ENCODE data around the gene SAMD15.
"Not testable (repeated sequence)": the region's sequence is repeated elsewhere in the genome, so short reads cannot be mapped to it uniquely, and the experiment has no call there.

The SAMD15 gene

DNA sequence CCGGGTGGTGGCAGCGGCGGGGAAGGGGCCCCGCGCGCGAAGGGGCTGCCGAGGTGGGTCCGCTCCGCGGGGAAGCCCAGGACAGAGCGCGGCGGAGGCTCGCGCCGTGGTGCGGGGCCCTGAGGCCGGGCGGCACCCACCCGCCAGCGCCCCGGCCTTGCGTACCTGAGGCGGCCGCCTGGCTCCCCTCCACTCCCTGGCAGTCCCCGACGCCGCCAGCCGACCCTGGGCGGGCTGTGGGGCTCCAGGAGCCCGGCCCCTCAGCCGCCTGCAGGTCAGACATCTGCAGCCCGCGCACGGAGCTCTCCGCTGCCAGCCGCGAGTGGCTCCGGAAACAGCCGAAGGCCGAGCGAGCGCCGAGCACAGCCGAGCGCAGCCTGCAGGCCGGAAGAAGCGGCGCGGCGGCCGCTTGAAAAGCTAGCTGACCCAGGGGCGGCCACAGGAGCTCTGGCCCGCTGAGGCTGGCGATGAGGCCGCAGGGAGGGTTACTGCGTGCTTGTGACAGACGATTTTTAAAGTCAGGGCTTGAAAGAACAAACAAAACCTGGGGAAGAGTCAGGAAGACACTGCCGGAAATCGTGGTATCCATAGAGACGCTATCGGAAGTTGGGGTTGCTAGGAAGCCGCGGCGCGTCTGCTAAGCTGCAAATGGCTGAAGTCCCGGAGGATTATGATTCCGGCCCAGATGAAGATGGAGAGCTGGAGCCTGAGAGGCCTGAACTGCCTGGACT, at the start of gene SAMD15, which contains the start of gene TMED8:
TSS of gene SAMD15 (plus strand) at position 609 of the 731 bp plus-strand sequence. CDS start at position 649, 40 bp downstream.
TSS of gene TMED8 (minus strand) at position 324 of the 731 bp plus-strand sequence. CDS start at position 283, 41 bp downstream.
- DNase-seq (ENCODE audit: low read depth, low spot score): peak; percentile 95

DNA sequence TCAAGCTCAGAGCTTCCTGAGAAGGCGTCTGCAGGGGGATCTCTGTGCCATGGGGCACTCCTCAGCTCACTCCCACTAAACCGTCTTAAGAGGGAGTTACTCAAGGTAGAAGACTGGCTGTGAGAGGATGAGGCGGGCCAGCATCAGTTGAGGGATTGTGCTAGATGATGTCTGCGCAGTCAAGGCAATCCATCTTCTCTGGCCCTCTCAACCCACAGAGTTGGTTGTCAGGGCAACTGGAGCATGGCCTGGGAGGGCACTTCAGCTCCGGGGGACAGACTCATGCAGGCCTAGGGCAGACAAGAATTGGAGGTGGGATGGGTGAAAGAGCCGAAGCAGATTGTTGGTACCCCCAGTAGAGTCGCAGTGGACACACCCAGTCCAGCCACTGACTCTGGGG, 47.3 kb upstream of the SAMD15 start:
- DNase-seq (ENCODE audit: low read depth, low spot score): no peak

DNA sequence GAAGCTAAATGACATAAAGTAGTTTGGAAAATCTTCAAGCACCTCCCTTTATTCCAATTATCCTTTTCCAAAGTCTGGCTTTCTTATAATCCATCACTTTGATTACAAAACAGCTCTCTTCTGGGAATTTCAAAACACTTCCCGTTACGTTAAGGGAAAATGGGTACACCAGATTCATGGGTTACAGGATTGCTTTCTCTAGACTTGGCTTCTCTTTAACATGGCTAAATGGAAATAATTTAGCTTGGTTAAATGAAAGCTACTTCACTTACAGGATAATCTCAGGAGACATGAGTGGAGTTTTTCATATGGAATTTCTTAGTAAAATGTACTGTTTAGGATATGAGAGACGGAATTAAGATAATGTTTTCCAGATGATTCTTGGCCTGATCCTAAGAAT, 41.6 kb upstream of the SAMD15 start:
- no peak for DNase-seq (ENCODE audit: low read depth, low spot score)

DNA sequence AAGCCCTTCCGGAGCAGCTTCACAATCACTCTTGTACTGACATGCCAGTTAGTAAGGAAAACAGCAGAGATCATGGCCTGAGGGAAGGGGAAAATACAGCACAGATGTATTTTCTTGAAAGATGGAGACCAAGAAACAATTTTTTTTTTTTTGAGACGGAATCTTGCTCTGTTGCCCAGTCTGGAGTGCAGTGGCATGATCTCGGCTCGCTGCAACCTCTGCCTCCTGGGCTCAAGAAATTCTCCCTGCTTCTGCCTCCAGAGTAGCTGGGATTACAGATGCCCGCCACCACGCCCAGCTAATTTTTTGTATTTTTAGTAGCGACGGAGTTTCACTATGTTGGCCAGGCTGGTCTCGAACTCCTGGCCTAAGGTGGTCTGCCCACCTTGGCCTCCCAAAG, 39.9 kb upstream of the SAMD15 start:
- DNase-seq (ENCODE audit: low read depth, low spot score): not testable (repeated sequence)

DNA sequence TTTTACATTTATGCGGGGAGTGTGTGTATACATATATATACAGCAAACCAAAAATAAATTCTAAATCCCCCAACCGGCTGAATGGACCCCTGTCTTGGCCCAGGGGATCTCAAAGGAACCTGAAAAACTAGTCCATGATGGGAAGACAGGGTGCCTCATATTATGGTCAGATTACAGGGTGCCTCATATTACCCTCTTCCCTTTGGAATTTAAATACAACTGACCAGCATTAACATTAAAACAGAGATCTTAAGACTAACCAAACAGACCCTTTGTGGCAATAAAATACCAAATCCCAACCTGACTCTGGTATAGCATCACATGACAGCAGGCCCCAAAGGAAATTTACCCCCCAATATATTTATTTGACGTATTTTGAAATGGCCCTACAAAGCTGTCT, 39.3 kb upstream of the SAMD15 start:
- DNase-seq (ENCODE audit: low read depth, low spot score): no peak

DNA sequence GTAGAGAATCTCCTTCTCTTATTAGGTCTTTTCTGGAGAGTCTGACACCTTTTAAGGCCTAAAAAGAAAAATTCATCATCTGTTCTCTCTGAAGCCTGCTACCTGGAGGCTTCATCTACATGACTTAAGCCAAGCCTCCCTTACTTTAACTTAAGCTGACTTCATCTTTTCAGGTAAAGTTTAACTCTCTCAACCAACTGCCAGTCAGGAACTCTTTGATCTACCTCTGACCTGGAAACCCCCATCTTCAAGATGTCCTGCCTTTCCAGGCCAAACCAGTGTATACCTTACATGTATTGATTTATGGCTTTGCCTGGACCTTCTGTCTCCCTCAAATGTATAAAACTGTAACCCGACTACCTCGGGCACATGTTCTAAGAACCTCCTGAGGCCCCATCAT, 38.9 kb upstream of the SAMD15 start:
- no peak for DNase-seq (ENCODE audit: low read depth, low spot score)

DNA sequence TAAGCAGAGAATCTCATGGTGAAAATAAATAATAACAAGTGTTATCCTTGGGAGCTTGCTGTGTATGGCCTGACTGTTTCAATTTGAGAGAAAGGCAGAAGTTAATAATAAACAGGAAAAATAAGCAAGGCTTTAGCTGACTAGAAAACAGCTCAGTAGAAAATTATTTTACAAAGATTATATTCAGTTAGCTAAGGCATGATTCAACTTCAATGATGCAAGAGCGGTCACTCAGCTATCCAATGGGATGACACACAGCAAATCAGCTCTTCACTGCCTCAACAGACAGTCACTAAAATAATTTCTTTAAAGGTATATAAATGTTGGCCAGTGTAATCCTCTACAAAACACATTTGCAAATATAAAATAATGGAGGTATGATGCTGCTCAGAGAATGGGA, 37.8 kb upstream of the SAMD15 start:
- no peak for DNase-seq (ENCODE audit: low read depth, low spot score)

DNA sequence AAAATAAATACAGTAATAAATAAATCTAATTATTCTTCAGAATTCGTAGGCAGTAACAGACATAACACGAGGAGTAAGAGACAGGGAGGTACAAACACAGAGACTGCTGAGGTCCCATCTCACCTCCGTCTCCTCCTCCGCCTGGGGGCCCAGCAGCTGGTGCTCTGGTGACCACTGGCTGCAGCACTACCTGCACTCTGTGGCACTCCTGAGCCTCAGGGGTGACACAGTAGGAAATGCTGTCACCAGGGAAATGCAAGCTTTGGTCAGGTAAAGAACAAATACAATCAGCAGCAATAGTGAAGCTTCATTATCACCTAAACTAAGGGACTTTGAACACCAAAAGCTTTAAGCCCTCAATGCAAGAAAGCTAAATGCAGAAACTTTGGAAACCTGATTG, 36.8 kb upstream of the SAMD15 start:
- DNase-seq (ENCODE audit: low read depth, low spot score): no peak

DNA sequence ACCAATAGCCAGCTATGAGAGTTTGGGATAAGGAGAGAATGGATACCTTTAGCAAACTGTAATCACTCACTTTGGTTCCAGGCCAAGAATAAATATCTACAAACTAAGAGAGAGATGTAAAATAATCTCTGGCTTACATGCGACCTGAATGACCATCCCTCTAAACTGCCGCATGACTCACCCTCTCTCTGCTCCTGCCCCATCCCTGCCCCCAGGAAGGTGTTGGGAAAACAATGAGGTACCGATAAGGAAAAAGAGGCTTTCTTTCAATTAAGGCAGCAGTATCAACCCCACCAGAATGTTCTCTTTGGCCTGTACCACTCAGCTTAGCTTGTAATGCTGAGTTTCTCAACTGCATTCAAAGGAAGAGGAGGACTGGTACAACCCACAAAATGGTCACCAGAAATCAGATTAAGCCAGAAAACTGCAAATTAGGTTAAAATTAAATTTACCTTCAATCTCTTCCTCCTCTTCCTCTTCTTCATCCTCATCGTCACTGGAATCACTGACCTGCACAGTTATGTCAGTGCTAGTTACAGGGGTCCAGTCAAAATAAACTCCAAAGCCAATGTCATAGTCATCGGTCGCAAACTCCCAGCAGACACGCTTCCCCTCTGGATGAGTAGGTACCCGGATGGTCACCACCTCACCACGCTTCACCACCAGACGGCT, 34.3 kb upstream of the SAMD15 start:
- no peak for DNase-seq (ENCODE audit: low read depth, low spot score)

DNA sequence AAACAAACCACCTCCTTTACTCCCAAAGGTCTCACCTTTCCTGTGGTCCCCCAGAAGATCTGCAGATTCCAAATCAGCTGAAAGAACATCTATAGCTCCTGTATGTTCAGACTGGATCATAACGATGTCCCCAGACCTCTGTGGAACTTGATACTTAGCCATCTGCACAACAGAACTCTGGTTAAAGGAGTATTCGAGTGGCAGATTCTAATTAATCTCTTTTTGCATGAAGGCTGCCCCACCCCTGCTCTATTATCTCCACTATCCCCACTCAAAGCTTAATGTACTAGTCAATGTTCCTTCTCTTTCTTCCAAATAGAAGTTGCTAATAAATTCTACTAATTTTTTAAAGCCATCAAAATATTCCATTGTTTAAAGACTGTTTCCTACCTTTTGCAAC, 33.5 kb upstream of the SAMD15 start:
- DNase-seq (ENCODE audit: low read depth, low spot score): no peak

DNA sequence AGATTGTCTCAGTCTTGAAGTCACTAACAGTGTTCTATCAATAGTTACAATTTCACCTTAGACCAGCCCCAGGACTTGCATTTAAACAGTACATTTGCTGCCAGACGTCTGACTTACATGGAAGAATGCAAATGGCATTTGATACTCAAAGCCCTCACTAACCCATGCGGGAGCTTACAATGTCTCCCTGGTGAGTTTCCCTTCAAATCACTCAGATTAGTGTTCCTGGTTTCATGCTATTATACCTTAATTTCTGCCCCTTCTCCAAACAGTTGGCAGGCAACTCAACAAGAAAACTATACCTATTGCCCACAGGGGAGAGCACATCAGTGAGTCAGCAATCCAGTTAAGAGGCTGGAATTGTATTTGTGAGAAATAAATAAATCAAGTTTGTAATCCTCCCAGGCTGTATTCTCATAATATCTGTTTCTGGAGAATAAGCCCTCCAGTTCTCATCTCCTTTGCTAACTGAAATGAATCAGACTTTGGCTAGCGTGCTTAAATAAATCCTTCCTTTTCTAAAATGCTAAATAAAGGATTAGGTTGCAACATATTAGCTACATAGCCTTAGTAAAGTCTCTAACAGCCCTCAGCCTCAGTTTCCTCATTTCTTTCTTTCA, 32.7 kb upstream of the SAMD15 start:
- peak; percentile 38 for DNase-seq (ENCODE audit: low read depth, low spot score)

DNA sequence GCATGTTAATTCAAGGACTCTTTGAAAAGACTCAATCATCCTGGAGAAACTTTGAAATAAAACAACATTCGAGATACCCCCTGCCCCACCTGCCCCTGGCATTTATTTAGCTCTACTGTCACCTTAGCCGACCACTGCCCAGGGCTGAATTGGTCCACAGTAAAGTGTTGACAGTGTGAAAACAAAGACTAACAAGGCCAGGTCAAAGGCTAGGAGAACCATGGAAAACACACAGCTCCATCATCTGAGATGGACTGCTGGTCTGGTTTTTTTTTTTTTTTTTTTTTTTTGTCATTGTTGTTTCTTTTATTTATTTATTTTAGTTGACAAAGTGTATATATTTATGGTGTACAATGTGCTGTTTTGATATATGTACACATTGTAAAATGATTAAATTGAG, 30.7 kb upstream of the SAMD15 start:
- DNase-seq (ENCODE audit: low read depth, low spot score): no peak

DNA sequence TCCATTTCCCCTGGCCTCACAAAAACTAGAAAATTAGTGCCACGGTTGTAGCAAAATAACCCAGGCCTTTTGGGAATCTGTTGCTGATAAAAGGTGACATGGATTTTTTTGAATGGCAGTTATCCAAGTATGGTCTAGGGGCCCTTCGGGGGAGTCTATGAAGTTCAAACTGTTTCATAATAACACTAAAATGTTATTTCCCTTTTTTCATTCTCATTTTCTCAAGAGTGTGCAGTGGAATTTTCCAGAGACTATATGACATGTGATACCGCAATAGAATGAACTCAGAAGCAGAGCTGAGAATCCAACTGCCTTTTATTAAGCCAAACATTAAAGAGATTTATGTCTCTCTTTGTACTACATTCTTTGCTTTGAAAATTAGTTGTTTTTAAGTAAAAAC, 29.4 kb upstream of the SAMD15 start:
- DNase-seq (ENCODE audit: low read depth, low spot score): no peak

DNA sequence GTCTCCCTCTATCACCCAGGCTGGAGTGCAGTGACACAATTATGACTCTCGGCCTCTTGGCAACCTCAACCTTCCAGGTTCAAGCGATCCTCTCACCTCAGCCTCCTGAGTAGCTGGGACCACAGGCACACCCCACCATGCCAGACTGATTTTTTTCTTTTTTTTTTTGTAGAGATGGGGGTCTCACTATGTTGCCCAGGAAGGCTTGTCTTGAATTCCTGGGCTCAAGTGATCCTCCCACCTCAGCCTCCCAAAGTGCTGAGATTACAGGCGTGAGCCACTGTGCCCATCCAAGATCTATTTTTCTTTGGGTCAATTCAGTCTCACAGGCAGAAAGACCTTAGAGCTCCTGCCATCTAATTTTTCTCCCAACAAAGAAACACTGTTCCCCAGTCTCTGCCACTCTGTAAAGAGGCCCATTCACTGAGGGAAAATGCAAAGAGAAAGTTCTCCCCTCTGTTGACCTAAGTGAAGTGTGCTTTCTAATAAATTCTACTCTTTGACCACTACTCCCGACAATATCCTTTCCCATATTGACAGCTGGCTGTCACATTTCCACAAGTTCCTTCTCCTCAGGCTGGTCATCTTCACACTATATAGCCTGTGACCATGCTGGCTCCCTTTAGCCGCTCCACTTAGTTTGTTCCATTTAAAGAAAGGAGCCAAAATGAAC, 23.6 kb upstream of the SAMD15 start:
- DNase-seq (ENCODE audit: low read depth, low spot score): no peak

DNA sequence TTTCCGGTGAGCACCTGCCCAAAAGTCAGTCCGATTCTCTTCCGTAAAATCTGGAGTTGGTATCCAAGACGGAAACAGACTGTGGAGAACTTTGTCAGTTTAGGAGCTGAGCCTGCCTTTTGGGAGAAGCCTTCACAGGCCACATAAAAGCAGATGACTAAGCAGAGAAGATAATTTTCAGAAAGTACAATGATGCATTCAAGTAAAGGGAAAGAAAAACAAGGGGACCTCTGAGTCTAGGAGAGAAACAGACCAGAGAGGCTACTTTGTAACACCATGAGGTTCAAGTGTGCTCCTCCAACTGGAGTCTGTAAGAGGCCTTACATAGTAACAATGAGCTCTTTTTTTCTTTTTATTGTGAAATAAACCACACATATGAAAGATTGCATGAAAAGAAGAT, 21.4 kb upstream of the SAMD15 start:
- DNase-seq (ENCODE audit: low read depth, low spot score): no peak

DNA sequence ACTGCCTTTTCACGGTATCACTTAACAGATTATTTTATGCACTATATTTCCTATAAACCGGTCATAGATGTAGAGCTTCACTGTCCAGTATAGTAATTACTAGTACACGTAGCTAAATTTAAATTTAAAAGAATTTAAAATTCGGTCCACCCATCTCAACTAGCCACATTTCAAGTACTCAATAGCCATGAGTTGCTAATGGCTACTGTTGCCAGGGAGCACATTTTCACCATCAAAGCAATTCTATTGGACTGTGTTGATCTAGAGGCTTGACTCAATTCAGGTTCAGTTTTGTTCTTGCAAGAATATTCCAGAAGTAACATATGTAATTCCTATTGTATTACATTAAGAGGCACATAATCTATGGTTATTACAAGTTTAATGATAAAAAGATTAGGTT, 20.3 kb upstream of the SAMD15 start:
- DNase-seq (ENCODE audit: low read depth, low spot score): no peak

DNA sequence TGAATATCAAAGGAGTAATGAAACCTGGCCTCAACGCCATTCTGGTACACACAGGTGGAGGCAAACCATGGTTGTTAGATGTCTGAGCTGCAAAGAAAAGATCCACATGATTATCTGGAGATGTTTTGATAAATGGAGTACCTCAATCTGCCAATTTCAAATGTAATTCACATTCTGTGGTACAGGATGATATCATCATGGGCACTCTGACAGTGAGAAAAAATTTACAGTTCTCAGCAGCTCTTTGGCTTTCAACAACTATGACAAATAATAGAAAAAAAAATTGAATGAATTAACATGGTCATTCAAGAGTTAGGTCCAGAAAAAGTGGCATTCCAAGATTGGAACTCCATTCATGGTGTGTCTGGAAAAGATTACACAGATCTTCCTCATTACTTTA, 17.6 kb upstream of the SAMD15 start:
- no peak for DNase-seq (ENCODE audit: low read depth, low spot score)

DNA sequence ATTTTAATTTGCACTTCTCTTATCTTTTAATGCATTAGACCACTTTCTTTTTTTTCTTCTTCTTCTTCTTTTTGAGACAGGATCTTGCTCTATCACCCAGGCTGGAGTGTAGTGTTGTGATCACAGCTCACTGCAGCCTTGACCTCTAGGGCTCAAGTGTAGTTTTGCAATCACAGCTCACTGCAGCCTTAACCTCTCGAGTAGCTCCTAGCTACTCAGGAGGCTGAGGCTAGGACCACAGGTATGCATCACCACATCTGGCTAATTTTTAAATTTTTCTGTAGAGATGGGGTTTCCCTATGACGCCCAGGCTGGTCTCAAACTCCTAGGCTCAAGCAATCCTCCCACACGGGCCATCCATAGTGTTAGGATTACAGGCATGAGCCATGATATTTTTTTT, 13.0 kb upstream of the SAMD15 start:
- no peak for DNase-seq (ENCODE audit: low read depth, low spot score)

DNA sequence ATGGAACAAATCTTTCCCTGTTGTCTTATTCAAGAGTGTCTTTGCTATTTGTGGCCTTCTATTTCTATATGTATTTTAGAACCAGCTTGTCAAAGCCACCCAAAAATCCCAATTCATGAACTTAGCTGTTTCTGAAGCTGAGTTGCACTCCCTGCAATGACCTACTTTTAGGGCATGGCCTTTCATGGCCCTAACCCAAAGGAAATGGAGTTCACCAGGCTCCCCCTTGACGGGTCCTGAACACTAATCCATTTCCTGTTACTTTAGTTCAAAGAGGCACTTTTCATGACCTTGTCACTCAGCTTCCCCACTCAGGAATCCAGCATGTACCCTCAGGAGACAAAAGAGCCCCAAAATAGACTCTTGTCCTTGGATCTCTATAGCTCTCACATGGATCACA, 7.9 kb upstream of the SAMD15 start:
- DNase-seq (ENCODE audit: low read depth, low spot score): no peak

DNA sequence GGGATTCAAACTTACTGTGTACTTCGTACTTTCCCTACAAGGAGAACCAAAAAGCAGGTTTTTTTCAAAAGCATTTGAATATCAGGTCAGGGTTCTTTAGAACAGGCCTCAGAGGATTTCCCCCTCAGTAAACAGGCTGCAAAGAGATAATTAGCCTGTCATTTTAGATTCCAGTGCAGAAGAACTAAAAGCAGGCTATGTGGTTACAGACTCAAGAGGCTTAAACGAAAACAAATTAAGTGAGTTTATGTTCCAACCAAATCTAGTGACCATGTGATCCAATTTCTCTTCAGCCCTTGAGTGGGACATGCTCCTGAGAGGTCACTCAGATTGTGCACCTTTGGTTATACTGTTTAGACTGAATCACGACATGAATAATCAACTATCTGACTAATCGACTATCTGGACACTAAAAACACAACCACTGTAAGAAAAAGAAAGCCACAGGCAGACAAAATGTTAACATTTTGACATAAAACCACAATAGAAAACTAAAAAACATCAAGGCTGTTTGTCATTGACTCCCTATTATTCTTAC, 4.8 kb upstream of the SAMD15 start:
- DNase-seq (ENCODE audit: low read depth, low spot score): peak; percentile 49

DNA sequence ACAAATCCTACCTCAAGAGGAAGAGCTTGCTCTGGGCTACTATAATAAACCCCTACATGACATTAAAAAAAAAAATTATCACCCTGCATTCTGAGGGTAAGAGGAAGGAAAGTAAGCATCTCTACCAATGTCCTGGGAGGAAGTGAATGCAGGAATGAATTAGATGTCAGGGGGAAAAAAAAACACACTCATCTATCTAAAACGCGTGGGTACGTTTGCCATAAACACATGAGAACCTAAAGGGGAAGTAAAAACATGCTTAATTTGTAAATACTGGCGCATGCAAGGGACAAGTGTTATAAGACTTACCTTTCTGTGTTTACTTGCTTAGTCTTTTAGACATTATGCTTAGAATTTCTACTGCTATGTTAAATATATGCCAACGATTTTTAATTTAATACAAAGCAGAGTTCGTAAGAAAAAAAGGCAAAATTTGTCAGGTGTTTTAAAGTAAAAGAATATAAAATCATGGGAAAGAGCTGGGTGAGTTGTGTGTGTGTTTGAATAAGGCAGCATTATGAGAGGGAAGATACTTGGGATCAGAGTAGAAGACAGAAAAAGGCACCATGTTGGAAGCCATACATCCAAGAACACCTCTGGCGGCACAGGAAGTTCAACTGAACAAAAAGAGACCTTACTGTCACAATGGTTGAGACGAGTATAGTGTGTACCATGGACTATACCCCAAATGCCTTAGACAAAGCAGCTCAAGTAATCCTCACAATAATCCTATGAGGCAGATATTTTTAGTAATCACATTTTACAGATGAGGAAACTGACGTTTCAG, 1.8 kb upstream of the SAMD15 start:
- no peak for DNase-seq (ENCODE audit: low read depth, low spot score)

All from astrocyte of the hippocampus (primary cell).